Small intestine (tissue), 16 donors: Measurements from ENCODE around the gene FBXO38. TPM values are rescaled to one million over a fixed set of nuclear protein-coding genes. Genes with fewer than 3 reads are reported as not detected.

Source experiments
- DNase-seq, 2 donors: peaks; one replicate each; pipeline versions ENCODE4 v3.0.0 to v3.0.0-alpha.2; 2013
- FAIRE-seq: peaks from 2 replicates; lab custom pipeline; 2012; peaks lifted over from hg19 to GRCh38; lab: Jason Lieb, UNC
- H3K27ac ChIP-seq, 3 donors: one replicate each; pipeline ENCODE4 v1.5.1; 2013; ENCODE audit warnings: low read length in 2 of 3, mild to moderate bottlenecking in 2 of 3, control low read depth in 1 of 3, inconsistent platforms in 1 of 3, low read depth in 1 of 3, moderate library complexity in 1 of 3
- H3K27me3 ChIP-seq, 3 donors: one replicate each; pipeline ENCODE4 v1.6.1; 2013; ENCODE audit warnings: low read length in 3 of 3, inconsistent platforms in 1 of 3; ENCODE audit not compliant: control insufficient read depth in 3 of 3, insufficient read depth in 3 of 3
- H3K36me3 ChIP-seq, 3 donors: one replicate each; pipeline ENCODE4 v1.6.1; 2013; ENCODE audit warnings: low read length in 3 of 3, inconsistent platforms in 1 of 3, low read depth in 1 of 3, mild to moderate bottlenecking in 1 of 3, moderate library complexity in 1 of 3; ENCODE audit not compliant: control insufficient read depth in 3 of 3, insufficient read depth in 2 of 3
- H3K4me1 ChIP-seq, 3 donors: one replicate each; pipeline ENCODE4 v1.6.1; 2013; ENCODE audit warnings: low read length in 2 of 3, inconsistent platforms in 1 of 3, low read depth in 1 of 3, mild to moderate bottlenecking in 1 of 3, moderate library complexity in 1 of 3; ENCODE audit not compliant: control insufficient read depth in 3 of 3, insufficient read depth in 2 of 3
- H3K4me3 ChIP-seq, 3 donors: one replicate each; pipeline ENCODE4 v1.5.1; 2013; ENCODE audit warnings: low read length in 3 of 3, control low read depth in 1 of 3, inconsistent platforms in 1 of 3, low read depth in 1 of 3, mild to moderate bottlenecking in 1 of 3, moderate library complexity in 1 of 3
- H3K9me3 ChIP-seq, 2 donors: one replicate each; pipeline ENCODE4 v1.6.1; 2013; ENCODE audit warnings: low read depth in 1 of 2, low read length in 1 of 2; ENCODE audit not compliant: control insufficient read depth in 2 of 2, insufficient read depth in 1 of 2
- WGBS, 3 donors: extraction: QIAGEN DNeasy Blood & Tissue Kit; methylation state at CpG; one replicate each; pipeline ENCODE4 v1.1.7; 2013; 5-methylcytosine and 5-hydroxymethylcytosine counted together
- long read RNA-seq, 10 donors: transcript quantifications; one replicate each; lab custom pipeline, GENCODE V29; 2026
- polyA plus RNA-seq, 4 donors: library from polyadenylated mRNA; stranded (reverse) in 3 of 4; unstranded in 1 of 4; fragments of 200-250 nt in 3 of 4; fragments of 120-200 nt in 1 of 4; gene quantifications; one replicate each; pipeline versions ENCODE4 v1.2.1 to v1.2.3, GENCODE V29; 2013
- donor health status: healthy with polysubstance abuse.
- donor health status: control.
- donor health status: control.
- donor health status: Bipolar disorder and iron deficiency.
- donor health status: healthy.

FBXO38 gene
- polyA plus RNA-seq, result 10 to 100 TPM; 13.5 to 38.8 (median 15.2) TPM
- long read RNA-seq, donor 1, full-length matches to known transcripts, result 4 of 4 reads
- long read RNA-seq, donor 1, partial matches to known transcripts, result 0 of 4 reads
- long read RNA-seq, donor 1, other reads (novel, unspliced or antisense), result 0 of 4 reads
- long read RNA-seq, donor 2, result 0 reads
- long read RNA-seq, donor 3, partial matches to known transcripts, result 0 of 1 reads
- long read RNA-seq, donor 3, other reads (novel, unspliced or antisense), result 0 of 1 reads
- long read RNA-seq, donor 4, result 0 reads
- long read RNA-seq, donor 5, full-length matches to known transcripts, result 1 of 1 reads
- long read RNA-seq, donor 5, partial matches to known transcripts, result 0 of 1 reads
- long read RNA-seq, donor 5, other reads (novel, unspliced or antisense), result 0 of 1 reads
- long read RNA-seq, donor 6, result 0 reads
- long read RNA-seq, donor 7, full-length matches to known transcripts, result 3 of 3 reads
- long read RNA-seq, donor 7, partial matches to known transcripts, result 0 of 3 reads
- long read RNA-seq, donor 7, other reads (novel, unspliced or antisense), result 0 of 3 reads
- long read RNA-seq, donor 8, result 0 reads
- long read RNA-seq, donor 9, result 0 reads
- long read RNA-seq, donor 10, result 0 reads

DNA sequence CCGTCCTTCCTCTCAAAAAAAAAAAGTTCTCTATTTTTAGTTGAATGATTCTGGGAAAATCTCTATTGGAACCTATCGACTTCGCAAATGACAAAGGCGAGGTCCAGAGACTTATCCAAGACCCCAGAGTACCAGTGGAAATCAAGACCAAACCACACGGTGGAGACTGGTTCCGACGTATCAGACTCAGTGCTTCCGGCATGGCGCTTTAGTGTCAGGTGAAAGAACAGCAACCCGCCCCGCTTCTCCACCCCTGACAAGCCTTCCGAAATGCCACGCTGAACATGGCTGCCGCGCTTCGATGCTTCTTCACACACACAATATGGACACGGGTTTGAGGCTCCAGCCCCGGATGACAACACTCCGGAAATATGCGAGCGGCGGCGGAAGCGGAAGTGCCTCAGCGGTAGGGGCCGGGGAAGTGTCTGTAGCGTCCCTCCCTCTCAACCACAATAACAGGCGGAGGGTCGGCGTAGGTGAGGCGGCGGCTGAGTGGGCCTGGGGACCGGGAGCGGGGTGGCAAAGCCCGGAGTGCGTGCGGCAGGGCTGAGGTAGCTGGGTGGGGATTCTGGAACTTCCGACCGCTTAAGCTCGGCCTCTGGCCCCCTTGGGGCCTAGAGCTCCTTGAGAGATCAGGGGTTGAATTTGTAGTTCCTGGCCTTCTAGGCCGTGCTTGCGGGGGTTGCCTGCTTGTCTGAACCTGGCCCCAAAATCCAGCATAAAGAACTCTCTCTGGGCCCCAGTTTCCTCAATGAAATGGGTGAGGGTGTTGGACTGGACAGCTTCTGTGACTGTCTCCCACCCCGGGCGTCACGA is at the start of gene FBXO38:
TSS of gene FBXO38 (plus strand) at position 395 of the 816 bp plus-strand sequence. CDS start 10,819 bp downstream, outside the sequence.
- Histone ChIP-seq H3K27me3 (no peaks in the 10 kb centered on the region), H3K27ac (peak within 1 kb of the TSS; percentile 81 to 97 (median 93)), H3K4me1 (peaks cover 0 to 11% (median 4%) of the 10 kb centered on the region in 3 donors), H3K9me3 (peaks cover 0 to under 1% of the 10 kb centered on the region in 2 donors), H3K36me3 (peaks cover 0 to 3% (median 0%) of the 10 kb centered on the region in 3 donors), H3K4me3 (peak within 1 kb of the TSS; percentile 87 to 92 (median 88))
- WGBS, 3 donors, result 0% methylated on average over 45 of the region's 45 CpGs
- DNase-seq (peak; percentile 98 to 99), FAIRE-seq (no peak)

DNA sequence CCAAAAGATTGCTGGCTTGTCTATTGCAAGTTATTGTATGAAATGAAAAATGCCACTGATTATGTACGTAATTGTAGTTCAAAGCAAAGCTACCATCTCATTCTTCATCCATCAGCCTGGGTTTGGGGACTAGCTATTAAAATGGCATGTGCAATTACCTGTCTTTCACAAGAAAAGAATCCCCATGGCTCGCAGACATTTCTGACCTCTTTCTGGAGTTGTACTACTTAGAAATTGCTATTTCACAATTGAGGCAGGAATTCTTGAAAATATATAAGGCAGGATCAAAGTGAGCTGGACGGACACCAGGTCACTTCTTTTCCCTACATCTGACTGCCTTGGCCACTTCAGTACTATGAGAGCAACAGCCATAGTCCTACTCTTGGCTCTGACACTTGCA is 48.5 kb upstream of the FBXO38 start, which contains the start of gene SPINK9:
TSS of gene SPINK9 (plus strand) at position 301 of the 400 bp plus-strand sequence. CDS start at position 356, 55 bp downstream.
- H3K4me3 ChIP-seq, result no peak within 1 kb of the TSS
- no peaks in the 10 kb centered on the region for H3K36me3 ChIP-seq
- DNase-seq, result no peak
- H3K4me1 ChIP-seq, result no peaks in the 10 kb centered on the region
- H3K9me3 ChIP-seq, result peaks cover 0 to 4% of the 10 kb centered on the region in 2 donors
- no peak within 1 kb of the TSS for H3K27ac ChIP-seq
- no peak for FAIRE-seq
- 84 to 94% (median 85%) methylated on average over 3 of the region's 3 CpGs for WGBS, 3 donors
- H3K27me3 ChIP-seq, result no peaks in the 10 kb centered on the region

DNA sequence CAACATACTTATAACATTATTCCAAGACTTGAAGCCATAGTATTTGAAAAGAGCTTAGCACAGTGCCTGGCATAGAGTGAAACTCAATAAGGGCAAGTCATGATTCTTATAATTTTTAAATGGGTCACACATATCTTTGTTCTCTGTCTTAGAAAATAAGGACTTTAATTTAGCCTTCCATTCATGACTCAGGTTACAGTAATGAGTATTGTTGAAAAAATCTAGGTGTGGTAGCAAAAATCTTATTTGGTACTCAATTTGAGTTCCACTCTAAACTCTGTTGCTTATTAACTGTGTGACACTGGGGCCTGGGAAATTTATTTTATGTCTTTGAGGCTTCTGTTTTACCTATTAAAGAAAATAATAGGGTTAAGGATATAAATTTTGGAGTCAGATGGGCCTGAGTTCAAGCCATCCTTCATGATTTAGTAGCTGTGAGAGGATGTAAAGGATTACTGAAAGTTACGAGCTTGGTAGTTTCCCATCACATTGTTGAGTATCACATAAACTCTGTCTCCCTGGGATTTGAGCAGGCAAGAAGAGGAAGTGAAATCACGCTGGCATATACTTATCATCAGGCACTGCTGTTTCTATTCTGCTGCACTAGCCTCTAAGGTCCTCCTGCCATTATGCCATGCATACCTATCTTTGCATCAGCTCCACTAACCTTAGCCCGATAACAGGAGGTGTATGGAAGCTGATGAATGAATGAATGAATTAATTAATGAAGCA is 46.9 kb upstream of the FBXO38 start:
- Histone ChIP-seq H3K27ac (no peak overlapping the region), H3K9me3 (no peaks in the 10 kb centered on the region), H3K4me1 (no peaks in the 10 kb centered on the region), H3K4me3 (no peak overlapping the region), H3K27me3 (no peaks in the 10 kb centered on the region), H3K36me3 (no peaks in the 10 kb centered on the region)
- no peak for FAIRE-seq
- WGBS, 3 donors, result 81 to 91% (median 85%) methylated on average over 3 of the region's 3 CpGs
- DNase-seq, result no peak

DNA sequence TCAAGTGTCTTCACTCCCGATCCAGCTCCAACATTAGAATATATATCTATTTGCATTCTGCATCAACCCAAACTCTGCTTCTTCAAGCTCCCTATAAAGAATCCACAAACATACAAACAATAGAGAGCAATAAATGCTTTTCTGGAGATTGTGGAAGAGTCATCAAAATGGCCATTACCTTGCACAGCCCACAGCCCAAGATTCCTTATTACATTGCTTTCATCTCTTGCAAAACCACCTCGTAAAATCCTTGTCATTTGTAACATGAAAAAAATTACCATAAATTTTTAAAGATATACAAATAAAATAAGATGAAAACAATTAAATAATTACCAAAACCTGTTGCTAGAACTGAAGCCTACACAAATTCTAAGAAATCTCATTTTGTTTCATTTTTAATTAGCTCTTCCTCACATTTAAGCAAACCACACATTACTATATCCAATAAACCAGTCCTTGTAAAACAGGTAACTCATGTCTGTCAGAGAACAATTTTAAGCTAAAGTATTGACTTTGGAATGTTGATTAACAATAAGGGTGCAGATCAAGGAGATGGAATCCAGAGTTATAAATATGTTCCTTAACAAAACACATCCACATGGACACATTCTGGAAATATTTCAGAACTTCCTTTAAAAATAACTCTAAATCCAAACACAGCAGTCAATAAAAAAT is 41.2 kb upstream of the FBXO38 start:
- H3K4me3 ChIP-seq, result no peak overlapping the region
- DNase-seq (no peak), FAIRE-seq (no peak)
- no peak overlapping the region for H3K27ac ChIP-seq
- 79 to 94% (median 85%) methylated on average over 2 of the region's 2 CpGs for WGBS, 3 donors
- H3K36me3 ChIP-seq, result no peaks in the 10 kb centered on the region
- no peaks in the 10 kb centered on the region for H3K27me3 ChIP-seq
- no peaks in the 10 kb centered on the region for H3K4me1 ChIP-seq
- H3K9me3 ChIP-seq, result no peaks in the 10 kb centered on the region

- FAIRE-seq (no peak), DNase-seq (peak; percentile 2 to 11)
- 60 to 78% (median 76%) methylated on average over 2 of the region's 2 CpGs for WGBS, 3 donors
- Histone ChIP-seq H3K36me3 (no peaks in the 10 kb centered on the region), H3K27ac (no peak overlapping the region), H3K27me3 (no peaks in the 10 kb centered on the region), H3K4me1 (no peaks in the 10 kb centered on the region), H3K4me3 (no peak overlapping the region), H3K9me3 (no peaks in the 10 kb centered on the region)
Observed at GRCh38 chr5:148343046-148343407, 40.7 kb upstream of the FBXO38 start.

GRCh38 chr5:148343603-148344487 is 39.9 kb upstream of the FBXO38 start:
- DNase-seq (no peak), FAIRE-seq (no peak)
- no peaks in the 10 kb centered on the region for H3K27me3 ChIP-seq
- no peaks in the 10 kb centered on the region for H3K36me3 ChIP-seq
- WGBS, 3 donors, result 74 to 90% (median 79%) methylated on average over 7 of the region's 7 CpGs
- H3K9me3 ChIP-seq, result no peaks in the 10 kb centered on the region
- H3K27ac ChIP-seq, result no peak overlapping the region
- H3K4me3 ChIP-seq, result no peak overlapping the region
- H3K4me1 ChIP-seq, result no peaks in the 10 kb centered on the region

DNA sequence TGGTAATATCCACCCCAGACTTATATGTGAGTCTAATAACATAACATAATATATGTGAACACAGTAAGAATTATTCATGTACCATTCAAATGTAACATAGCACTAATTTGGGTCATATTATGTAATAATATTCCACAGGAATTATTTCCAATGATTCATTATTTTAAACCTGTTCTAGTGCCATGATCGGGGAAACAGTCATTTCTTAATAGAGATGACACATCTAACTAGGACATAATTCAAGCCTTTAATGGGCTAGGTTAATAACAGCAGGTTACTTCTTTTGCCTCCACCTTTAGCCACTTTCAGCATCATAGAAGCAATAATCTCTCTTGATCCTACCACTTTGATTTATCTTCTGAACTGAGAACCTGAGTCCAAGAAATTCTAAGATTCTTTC is 36.1 kb upstream of the FBXO38 start:
- Histone ChIP-seq H3K27me3 (no peaks in the 10 kb centered on the region), H3K4me1 (no peaks in the 10 kb centered on the region), H3K27ac (no peak overlapping the region), H3K9me3 (no peaks in the 10 kb centered on the region), H3K36me3 (no peaks in the 10 kb centered on the region), H3K4me3 (no peak overlapping the region)
- 81 to 93% (median 82%) methylated on average over 1 of the region's 1 CpG for WGBS, 3 donors
- no peak for FAIRE-seq
- DNase-seq, result no peak
